Measurements from ENCODE around the gene BFAR.
"Not testable (repeated sequence)": the region's sequence is repeated elsewhere in the genome, so short reads cannot be mapped to it uniquely, and the experiment has no call there.

The BFAR gene

DNA sequence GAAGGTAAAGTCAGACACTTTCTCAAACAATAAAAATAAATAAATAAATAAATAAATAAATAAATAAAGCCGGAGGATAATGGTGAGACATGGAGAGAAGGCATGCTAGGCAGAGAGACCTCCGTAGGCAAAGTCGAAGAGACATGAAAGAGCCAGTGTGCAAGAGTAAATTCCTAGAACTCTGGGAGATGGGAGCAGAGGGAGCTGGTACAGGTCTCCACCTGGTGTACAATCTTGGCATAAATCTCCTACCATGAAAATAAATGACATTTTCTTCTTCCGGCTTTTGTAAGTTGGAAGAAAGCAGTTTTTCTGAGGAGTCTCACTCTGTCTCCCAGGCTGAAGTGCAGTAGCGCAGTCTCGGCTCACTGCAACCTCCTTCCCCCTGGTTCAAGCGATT is 69.1 kb downstream of the BFAR start:
- not testable (repeated sequence) for DNase-seq

DNA sequence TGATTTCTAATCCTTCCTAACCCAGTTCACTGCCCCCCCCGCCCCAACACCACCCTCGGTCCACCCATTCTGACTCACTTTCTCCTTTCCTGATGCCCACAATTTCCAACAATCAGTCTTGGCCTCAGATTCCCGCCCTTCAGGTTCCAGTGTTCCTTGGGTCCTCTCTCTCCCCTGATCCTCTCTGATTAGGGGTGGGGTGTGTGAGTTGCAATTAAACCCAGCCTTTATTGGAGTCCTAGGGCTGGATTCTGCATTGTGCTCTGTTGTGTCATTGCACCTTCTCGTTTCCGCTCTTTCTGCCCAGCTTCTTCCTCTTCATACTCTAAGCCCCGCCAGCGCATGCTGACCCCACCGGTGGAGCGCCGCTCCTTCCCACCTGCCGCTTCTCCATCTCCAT is 69.9 kb downstream of the BFAR start:
- not testable (repeated sequence) for DNase-seq

DNA sequence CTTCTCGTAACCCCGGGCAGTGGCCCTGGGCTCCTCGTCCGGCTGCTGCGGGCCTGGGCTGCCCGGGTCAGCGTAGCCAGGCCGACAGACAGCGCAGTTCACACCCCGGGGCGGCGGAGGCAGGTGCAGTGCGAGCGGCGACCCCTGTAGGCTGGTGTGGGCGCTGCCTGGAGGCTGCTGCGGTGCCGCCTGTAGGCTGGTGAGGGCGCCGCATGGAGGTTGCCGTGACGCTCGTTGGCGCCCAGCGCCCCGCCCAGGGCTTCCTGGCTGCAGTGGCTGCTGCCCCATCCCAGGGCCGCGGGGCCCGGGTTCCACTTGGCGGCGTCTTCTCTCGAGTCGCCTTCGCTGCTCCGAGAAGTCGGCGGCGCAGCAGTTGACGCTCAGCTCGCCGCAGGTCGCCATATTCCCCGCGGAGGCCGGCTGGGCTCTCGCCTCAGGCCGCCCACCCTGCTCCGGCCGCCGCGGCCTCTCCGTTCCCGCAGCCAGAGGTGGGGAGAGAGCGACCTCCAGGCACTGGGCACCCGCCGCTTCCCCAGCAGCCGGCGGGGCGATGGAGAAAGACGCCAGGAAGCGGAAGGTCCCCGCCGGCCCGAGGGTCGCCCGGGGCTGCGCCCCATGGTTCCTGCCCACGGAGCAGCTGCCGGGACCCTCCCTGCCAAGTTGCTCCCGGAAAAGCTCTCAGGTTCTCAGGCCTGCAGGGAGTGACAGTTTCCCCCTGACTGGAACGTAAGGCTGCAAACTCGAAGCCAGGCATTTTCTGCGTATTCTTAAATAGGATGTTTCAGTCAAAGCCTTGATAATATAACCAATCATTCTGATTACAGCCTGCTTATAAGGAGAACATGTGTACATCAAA is 70.6 kb downstream of the BFAR start, which contains the start of gene NPIPA3:
NPIPA3 (plus strand) TSS at position 256 of the 856 bp plus-strand sequence. CDS start 5,533 bp downstream, outside the sequence.
- DNase-seq = not testable (repeated sequence)

Measured in activated gamma-delta T cell (primary cell).